PC-3 (cell line): ENCODE results near the gene IGSF23. TPM values are rescaled to one million over a fixed set of nuclear protein-coding genes. Genes with fewer than 3 reads are reported as not detected.
A peak's percentile ranks its signal among the peaks of the same experiment; 100 is the strongest.

ENCODE experiments used
- ATAC-seq: fragments of 200-7000 bp; cut with Tn5 transposase; 2 replicates; pipeline ENCODE4 v1.9.1; 2020; ENCODE audit warnings: mild to moderate bottlenecking, moderate library complexity
- BruUV-seq: library from RNA; stranded (reverse); fragments of 400-500 nt; replicated peaks from 2 replicates; lab custom pipeline; 2021; lab: Mats Ljungman, UMichigan
- CTCF ChIA-PET: fragments of 300-600 bp; sonication (Branson Sonifier 250); formaldehyde crosslinking; loops from one replicate; lab custom pipeline; 2022; ENCODE audit warnings: antibody characterized with exemption; lab: Charles Lee
- POLR2A ChIA-PET: fragments of 300-600 bp; sonication (Branson Sonifier 250); formaldehyde crosslinking; loops from one replicate; lab custom pipeline; 2022; ENCODE audit warnings: antibody characterized with exemption; ENCODE audit not compliant: unreplicated experiment; lab: Charles Lee
- DNase-seq: peaks from one replicate; pipeline ENCODE4 v3.0.0-alpha.2; 2015
- H2AFZ ChIP-seq: fragments of 300-600 bp; sonication (generic); 2 replicates; pipeline ENCODE4 v1.6.0; 2016; ENCODE audit warnings: antibody characterized with exemption, low read length
- H3F3A ChIP-seq: fragments of 300-600 bp; sonication (generic); one replicate; pipeline ENCODE4 v1.6.0; 2017; ENCODE audit warnings: antibody characterized with exemption, low read length, control low read depth, mild to moderate bottlenecking; ENCODE audit not compliant: unreplicated experiment
- H3K27ac ChIP-seq: fragments of 300-600 bp; sonication (generic); 2 replicates; pipeline ENCODE4 v1.5.1; 2016; ENCODE audit warnings: mild to moderate bottlenecking, low read length
- H3K27me3 ChIP-seq: fragments of 300-600 bp; sonication (generic); 2 replicates; pipeline ENCODE4 v1.6.1; 2016; ENCODE audit warnings: low read length, mixed read lengths
- H3K36me3 ChIP-seq: fragments of 300-600 bp; sonication (generic); 2 replicates; pipeline ENCODE4 v1.6.1; 2016; ENCODE audit warnings: low read depth, mixed run types, low read length, mixed read lengths
- H3K4me1 ChIP-seq: fragments of 300-600 bp; sonication (generic); 2 replicates; pipeline ENCODE4 v1.5.1; 2016; ENCODE audit warnings: low read length; ENCODE audit not compliant: insufficient read depth
- H3K4me2 ChIP-seq: fragments of 300-600 bp; sonication (generic); 2 replicates; pipeline ENCODE4 v1.6.0; 2016; ENCODE audit warnings: low read length
- H3K4me3 ChIP-seq: fragments of 300-600 bp; sonication (generic); 2 replicates; pipeline ENCODE4 v1.5.1; 2016; ENCODE audit warnings: mild to moderate bottlenecking, low read length, mixed read lengths
- H3K79me2 ChIP-seq: fragments of 300-600 bp; sonication (generic); 2 replicates; pipeline ENCODE4 v1.6.1; 2017; ENCODE audit warnings: low read length, mixed read lengths
- H3K9ac ChIP-seq: fragments of 300-600 bp; sonication (generic); 2 replicates; pipeline ENCODE4 v1.6.0; 2016; ENCODE audit warnings: mild to moderate bottlenecking, low read length
- H3K9me2 ChIP-seq: fragments of 300-600 bp; sonication (generic); replicated peaks from 2 replicates; pipeline ENCODE4 v1.6.1; 2016; ENCODE audit warnings: mixed run types, low read length, mixed read lengths
- H3K9me3 ChIP-seq: fragments of 300-600 bp; sonication (generic); 2 replicates; pipeline ENCODE4 v1.6.1; 2016; ENCODE audit warnings: low read length, mixed read lengths
- H4K20me1 ChIP-seq: fragments of 300-600 bp; sonication (generic); 2 replicates; pipeline ENCODE4 v1.6.1; 2016; ENCODE audit warnings: low read length, mixed read lengths
- EZH2 ChIP-seq: fragments of 300-600 bp; sonication (generic); IDR thresholded peaks from one replicate; pipeline ENCODE4 v1.6.1; 2017; ENCODE audit warnings: antibody characterized with exemption, mild to moderate bottlenecking, low read length; ENCODE audit not compliant: unreplicated experiment
- EZH2phosphoT487 ChIP-seq: fragments of 300-600 bp; sonication (generic); IDR thresholded peaks from 2 replicates; pipeline ENCODE4 v1.6.1; 2018; ENCODE audit warnings: mild to moderate bottlenecking, antibody characterized with exemption, low read length, borderline replicate concordance
- intact Hi-C: fragments of 100-400 bp; cut with micrococcal nuclease; formaldehyde crosslinking; loops from 2 replicates; pipeline ENCODE4 v1.9.0; 2023
- total RNA-seq: library from RNA; depleted of rRNA; stranded (reverse); fragments of >200 nt; gene quantifications from 2 replicates; pipeline ENCODE4 v1.2.3, GENCODE V29; 2014
- TF ChIP-seq, protein P1 (sequence below): fragments of 300-600 bp; sonication (generic); conservative IDR thresholded peaks from 2 replicates; pipeline ENCODE4 v1.5.1; 2017; ENCODE audit warnings: antibody characterized with exemption, low read depth, mild to moderate bottlenecking, low read length

IGSF23 gene
- total RNA-seq, 1 experiment from 2014 or later: not detected

DNA sequence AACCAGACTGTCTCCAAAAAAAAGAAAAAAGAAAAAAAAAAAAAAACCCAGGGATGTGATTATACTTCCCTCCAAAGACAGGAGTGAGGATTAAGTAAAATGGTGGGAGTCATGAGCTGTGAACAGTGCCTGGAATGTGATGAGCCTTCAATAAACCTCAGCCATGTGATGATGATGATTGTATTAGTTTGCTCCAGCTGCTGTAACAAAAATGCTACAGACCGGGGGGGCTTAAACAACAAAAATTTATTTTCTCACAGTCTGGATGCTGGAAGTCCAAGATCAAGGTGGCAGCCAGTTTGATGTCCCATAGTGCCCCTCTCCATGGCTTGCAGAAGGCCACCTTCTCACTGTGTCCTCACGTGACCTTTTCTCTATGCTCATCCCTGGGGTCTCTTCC is 21.4 kb downstream of the IGSF23 start:
- Histone ChIP-seq H3K27ac (no peak overlapping the region), H3K4me2 (no peak overlapping the region), H3F3A (peaks cover 4% of the 10 kb centered on the region), H3K79me2 (no peaks in the 10 kb centered on the region), H3K36me3 (no peaks in the 10 kb centered on the region), H3K4me3 (no peak overlapping the region), H3K27me3 (no peaks in the 10 kb centered on the region), H3K9me3 (no peaks in the 10 kb centered on the region), H3K4me1 (peaks cover 32% of the 10 kb centered on the region), H3K9ac (no peak overlapping the region), H2AFZ (no peak overlapping the region), H4K20me1 (no peaks in the 10 kb centered on the region), H3K9me2 (no peaks in the 10 kb centered on the region)
- ChIA-PET POLR2A (no interaction called here), CTCF (interaction anchor here (0.6 kb wide), 1 partner anchor 136 kb away, joined by 3 read pairs; no protein-coding TSS in a partner anchor)
- DNase-seq: no peak
- TF ChIP-seq EZH2 (no peak), EZH2phosphoT487 (no peak)
- TF ChIP-seq, protein P1, sequence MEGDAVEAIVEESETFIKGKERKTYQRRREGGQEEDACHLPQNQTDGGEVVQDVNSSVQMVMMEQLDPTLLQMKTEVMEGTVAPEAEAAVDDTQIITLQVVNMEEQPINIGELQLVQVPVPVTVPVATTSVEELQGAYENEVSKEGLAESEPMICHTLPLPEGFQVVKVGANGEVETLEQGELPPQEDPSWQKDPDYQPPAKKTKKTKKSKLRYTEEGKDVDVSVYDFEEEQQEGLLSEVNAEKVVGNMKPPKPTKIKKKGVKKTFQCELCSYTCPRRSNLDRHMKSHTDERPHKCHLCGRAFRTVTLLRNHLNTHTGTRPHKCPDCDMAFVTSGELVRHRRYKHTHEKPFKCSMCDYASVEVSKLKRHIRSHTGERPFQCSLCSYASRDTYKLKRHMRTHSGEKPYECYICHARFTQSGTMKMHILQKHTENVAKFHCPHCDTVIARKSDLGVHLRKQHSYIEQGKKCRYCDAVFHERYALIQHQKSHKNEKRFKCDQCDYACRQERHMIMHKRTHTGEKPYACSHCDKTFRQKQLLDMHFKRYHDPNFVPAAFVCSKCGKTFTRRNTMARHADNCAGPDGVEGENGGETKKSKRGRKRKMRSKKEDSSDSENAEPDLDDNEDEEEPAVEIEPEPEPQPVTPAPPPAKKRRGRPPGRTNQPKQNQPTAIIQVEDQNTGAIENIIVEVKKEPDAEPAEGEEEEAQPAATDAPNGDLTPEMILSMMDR: no peak
- ATAC-seq: no peak
- intact Hi-C loops: no loop called here
- BruUV-seq: no TSS peak

DNA sequence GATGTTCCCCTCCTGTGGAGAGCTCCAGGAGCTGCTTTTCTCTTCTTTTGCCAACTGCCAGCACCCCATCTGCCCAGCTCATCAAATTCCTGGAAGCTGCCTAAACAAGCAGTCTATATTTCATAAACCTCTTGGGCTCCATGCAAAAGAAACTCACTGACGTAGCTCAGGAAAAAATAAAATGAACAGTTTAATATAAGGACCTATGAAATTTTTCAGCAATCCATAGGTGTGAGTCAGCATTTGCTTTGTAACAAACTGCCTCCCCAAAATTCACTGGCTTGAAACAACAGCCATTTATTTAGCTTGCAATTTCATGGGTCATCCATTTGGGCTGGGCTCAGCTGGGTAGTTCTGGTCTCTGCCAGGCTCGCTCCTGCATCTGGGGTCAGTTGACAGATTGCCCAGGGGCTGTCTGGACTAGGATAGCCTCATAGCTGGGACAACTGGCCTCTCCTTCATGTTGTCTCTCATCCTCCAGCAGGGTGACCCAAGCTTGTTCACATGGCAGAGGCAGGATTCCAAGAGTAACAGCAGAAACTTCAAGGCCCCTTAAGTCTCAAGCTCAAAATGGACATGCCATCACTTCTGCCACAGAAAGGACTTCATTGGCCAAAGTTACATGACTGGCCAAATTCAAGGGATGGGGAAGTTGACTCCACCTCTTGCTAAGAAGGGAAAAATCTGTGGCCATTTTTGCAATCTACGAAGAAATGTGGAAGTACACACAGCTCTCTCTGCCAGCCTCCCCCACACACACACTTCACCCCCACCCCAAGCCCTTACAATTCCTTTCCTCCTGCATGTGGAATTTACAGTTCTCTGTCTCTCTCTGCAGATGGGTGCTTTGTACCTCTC is 22.4 kb downstream of the IGSF23 start:
- Histone ChIP-seq H3K4me3 (no peak overlapping the region), H3K9me3 (no peaks in the 10 kb centered on the region), H3K27me3 (no peaks in the 10 kb centered on the region), H3F3A (peaks cover 4% of the 10 kb centered on the region), H3K79me2 (no peaks in the 10 kb centered on the region), H4K20me1 (no peaks in the 10 kb centered on the region), H3K36me3 (no peaks in the 10 kb centered on the region), H3K9ac (no peak overlapping the region), H2AFZ (peak overlapping the region; percentile 55; the same call in 1 of the 2 replicates), H3K27ac (peak overlapping the region; percentile 58), H3K4me2 (peak overlapping the region; percentile 54), H3K9me2 (no peaks in the 10 kb centered on the region), H3K4me1 (peaks cover 42% of the 10 kb centered on the region)
- TF ChIP-seq EZH2: no peak
- TF ChIP-seq, protein P1: no peak
- TF ChIP-seq EZH2phosphoT487: no peak
- CTCF ChIA-PET: interaction anchor here (1.1 kb wide), 1 partner anchor 21 kb away, joined by 4 read pairs; no protein-coding TSS in a partner anchor
- peak; percentile 64 for DNase-seq
- peak; percentile 64 for ATAC-seq
- BruUV-seq: no TSS peak
- intact Hi-C loops: no loop called here
- POLR2A ChIA-PET: interaction anchor here (0.5 to 0.7 kb wide), 2 partner anchors 48 to 210 kb away, joined by 5 to 29 read pairs; no protein-coding TSS in a partner anchor
